ENCODE results near the gene AIG1.
"Not testable (repeated sequence)": the region's sequence is repeated elsewhere in the genome, so short reads cannot be mapped to it uniquely, and the experiment has no call there.

AIG1 gene

GRCh38 chr6:143336446-143337152 lies 275.9 kb downstream of the AIG1 start:
- no peak for DNase-seq

GRCh38 chr6:143337201-143337949 lies 276.7 kb downstream of the AIG1 start:
- DNase-seq: no peak

GRCh38 chr6:143339223-143339622 lies 278.5 kb downstream of the AIG1 start:
- no peak for DNase-seq

GRCh38 chr6:143345477-143345876 lies 284.8 kb downstream of the AIG1 start:
- not testable (repeated sequence) for DNase-seq

GRCh38 chr6:143346004-143346403 lies 285.3 kb downstream of the AIG1 start:
- DNase-seq: no peak

- no peak for DNase-seq
These were observed 287.8 kb downstream of the AIG1 start for GRCh38 chr6:143348531-143348930.

- DNase-seq: no peak
These were observed 288.8 kb downstream of the AIG1 start for GRCh38 chr6:143349530-143349929.

GRCh38 chr6:143356101-143356880 lies 295.6 kb downstream of the AIG1 start:
- no peak for DNase-seq

GRCh38 chr6:143357152-143357551 lies 296.5 kb downstream of the AIG1 start:
- no peak for DNase-seq

- DNase-seq: no peak
These were observed 297.0 kb downstream of the AIG1 start for GRCh38 chr6:143357561-143358255.

- no peak for DNase-seq
These were observed 301.0 kb downstream of the AIG1 start for GRCh38 chr6:143361536-143362191.

- no peak for DNase-seq
These were observed 301.5 kb downstream of the AIG1 start for GRCh38 chr6:143362192-143362558.

- DNase-seq: no peak
These were observed 302.6 kb downstream of the AIG1 start for GRCh38 chr6:143363299-143363698.

GRCh38 chr6:143368426-143368825 lies 307.7 kb downstream of the AIG1 start:
- no peak for DNase-seq

GRCh38 chr6:143369971-143370370 lies 309.3 kb downstream of the AIG1 start:
- no peak for DNase-seq

GRCh38 chr6:143370812-143371370 lies 310.2 kb downstream of the AIG1 start:
- no peak for DNase-seq

- DNase-seq: no peak
These were observed 311.7 kb downstream of the AIG1 start for GRCh38 chr6:143372199-143372882.

GRCh38 chr6:143374014-143374413 lies 313.3 kb downstream of the AIG1 start:
- no peak for DNase-seq

GRCh38 chr6:143375022-143375585 lies 314.4 kb downstream of the AIG1 start:
- DNase-seq: no peak

- DNase-seq: no peak
These were observed 315.7 kb downstream of the AIG1 start for GRCh38 chr6:143376375-143376774.

- DNase-seq: no peak
These were observed 316.2 kb downstream of the AIG1 start for GRCh38 chr6:143376861-143377260.
